Liver (tissue), 9 donors: ENCODE data around the gene CSNK1D. TPM values are rescaled to one million over a fixed set of nuclear protein-coding genes. Genes with fewer than 3 reads are reported as not detected.

ENCODE experiments used
- DNase-seq: peaks from one replicate; pipeline ENCODE4 v3.0.0-alpha.2; 2017; ENCODE audit warnings: low spot score
- H3K27ac ChIP-seq, 2 donors: one replicate each; pipeline ENCODE4 v1.7.0; 2013; ENCODE audit warnings: inconsistent platforms in 2 of 2, low read length in 2 of 2, control low read depth in 1 of 2, low read depth in 1 of 2, mild to moderate bottlenecking in 1 of 2
- H3K27me3 ChIP-seq, 4 donors: one replicate each; pipeline versions ENCODE4 v1.6.1 to v1.7.0; 2013; ENCODE audit warnings: low read length in 3 of 4, inconsistent platforms in 1 of 4, mild to moderate bottlenecking in 1 of 4, moderate library complexity in 1 of 4; ENCODE audit not compliant: control insufficient read depth in 4 of 4, insufficient read depth in 4 of 4
- H3K36me3 ChIP-seq, 4 donors: one replicate each; pipeline versions ENCODE4 v1.6.1 to v1.7.0; 2013; ENCODE audit warnings: low read length in 3 of 4, mild to moderate bottlenecking in 3 of 4, low read depth in 1 of 4, moderate library complexity in 1 of 4; ENCODE audit not compliant: control insufficient read depth in 4 of 4, insufficient read depth in 3 of 4
- H3K4me1 ChIP-seq, 4 donors: one replicate each; pipeline versions ENCODE4 v1.6.1 to v1.7.0; 2013; ENCODE audit warnings: low read length in 3 of 4, mild to moderate bottlenecking in 3 of 4, moderate library complexity in 1 of 4; ENCODE audit not compliant: control insufficient read depth in 4 of 4, insufficient read depth in 4 of 4
- H3K4me3 ChIP-seq, 3 donors: one replicate each; pipeline versions ENCODE4 v1.6.1 to v1.7.0; 2013; ENCODE audit warnings: low read length in 3 of 3, control low read depth in 1 of 3, low read depth in 1 of 3, mild to moderate bottlenecking in 1 of 3
- H3K9ac ChIP-seq, 2 donors: one replicate each; pipeline ENCODE4 v1.7.0; 2013; ENCODE audit warnings: low read length in 2 of 2, mild to moderate bottlenecking in 2 of 2, moderate library complexity in 2 of 2, control low read depth in 1 of 2, low read depth in 1 of 2
- H3K9me3 ChIP-seq, 4 donors: one replicate each; pipeline versions ENCODE4 v1.6.1 to v1.7.0; 2013; ENCODE audit warnings: low read length in 3 of 4; ENCODE audit not compliant: control insufficient read depth in 4 of 4
- EGR1 ChIP-seq, 2 donors: IDR thresholded peaks; 2 replicates each; pipeline ENCODE4 v1.6.1; 2016 to 2018; ENCODE audit warnings: antibody characterized with exemption in 2 of 2, low read depth in 2 of 2
- FOXA1 ChIP-seq: IDR thresholded peaks from 2 replicates; pipeline ENCODE4 v1.6.1; 2016; ENCODE audit warnings: antibody characterized with exemption
- FOXA2 ChIP-seq: IDR thresholded peaks from 2 replicates; pipeline ENCODE4 v1.6.1; 2016; ENCODE audit warnings: antibody characterized with exemption
- GABPA ChIP-seq, 2 donors: IDR thresholded peaks in 1 of 2; conservative IDR thresholded peaks in 1 of 2; 2 replicates each; pipeline ENCODE4 v1.6.1; 2016; ENCODE audit warnings: antibody characterized with exemption in 2 of 2, mild to moderate bottlenecking in 1 of 2, moderate library complexity in 1 of 2
- HNF4G ChIP-seq: IDR thresholded peaks from 2 replicates; pipeline ENCODE4 v1.6.1; 2016; ENCODE audit warnings: antibody characterized with exemption
- JUND ChIP-seq, 2 donors: IDR thresholded peaks; 2 replicates each; pipeline ENCODE4 v1.6.1; 2016; ENCODE audit warnings: antibody characterized with exemption in 2 of 2
- RAD21 ChIP-seq, 2 donors: IDR thresholded peaks; 2 replicates each; pipeline ENCODE4 v1.6.1; 2016; ENCODE audit warnings: antibody characterized with exemption in 2 of 2, mild to moderate bottlenecking in 2 of 2
- RXRA ChIP-seq, 2 donors: IDR thresholded peaks; 2 replicates each; pipeline ENCODE4 v1.6.1; 2017 to 2018; ENCODE audit warnings: antibody characterized with exemption in 2 of 2, mild to moderate bottlenecking in 1 of 2
- SP1 ChIP-seq: IDR thresholded peaks from 2 replicates; pipeline ENCODE4 v1.6.1; 2018; ENCODE audit warnings: antibody characterized with exemption, mild to moderate bottlenecking
- TAF1 ChIP-seq: conservative IDR thresholded peaks from 2 replicates; pipeline ENCODE4 v1.6.1; 2016; ENCODE audit warnings: antibody characterized with exemption, mild to moderate bottlenecking
- YY1 ChIP-seq: IDR thresholded peaks from 2 replicates; pipeline ENCODE4 v1.6.1; 2016; ENCODE audit warnings: antibody characterized with exemption, mild to moderate bottlenecking
- WGBS: extraction: QIAGEN DNeasy Blood & Tissue Kit; methylation state at CpG from one replicate; pipeline ENCODE4 v1.1.7; 2013; 5-methylcytosine and 5-hydroxymethylcytosine counted together
- polyA plus RNA-seq, 2 donors: library from polyadenylated mRNA; stranded (reverse) in 1 of 2; unstranded in 1 of 2; fragments of 200-250 nt in 1 of 2; fragments of >200 nt in 1 of 2; fragmentation: Nextera tagmentation in 1 of 2; extraction: Ambion mirVana in 1 of 2; gene quantifications; one replicate each; pipeline versions ENCODE4 v1.2.1 to v1.2.3, GENCODE V29; 2013 to 2015
- total RNA-seq, 2 donors: library from RNA; depleted of rRNA; stranded (reverse); fragments of >200 nt; gene quantifications; one replicate each; pipeline ENCODE4 v1.2.3, GENCODE V29; 2014
- TF ChIP-seq, protein P1 (sequence below): fragments of 150-350 bp; IDR thresholded peaks from 2 replicates; pipeline ENCODE4 v1.5.1; 2017; ENCODE audit warnings: improper control_type of control experiment, low read depth, low read length; ENCODE audit not compliant: missing input control
- TF ChIP-seq, protein P2 (sequence below): IDR thresholded peaks from 2 replicates; pipeline ENCODE4 v1.6.1; 2016; ENCODE audit warnings: antibody characterized with exemption
- TF ChIP-seq, protein P3 (sequence below): IDR thresholded peaks from 2 replicates; pipeline ENCODE4 v1.6.1; 2016; ENCODE audit warnings: antibody characterized with exemption, mild to moderate bottlenecking
- TF ChIP-seq, protein P4 (sequence below): IDR thresholded peaks from 2 replicates; pipeline ENCODE4 v1.6.1; 2016; ENCODE audit warnings: antibody characterized with exemption
- TF ChIP-seq, protein P5 (sequence below): IDR thresholded peaks from 2 replicates; pipeline ENCODE4 v1.6.1; 2016; ENCODE audit warnings: antibody characterized with exemption
- donor health status: healthy.
- donor health status: healthy.
- donor health status: healthy.
- donor health status: healthy.
- donor health status: healthy.

CSNK1D gene
- total and polyA plus RNA-seq, 4 donors = 22.0 to 49.0 (median 34.2) TPM

DNA sequence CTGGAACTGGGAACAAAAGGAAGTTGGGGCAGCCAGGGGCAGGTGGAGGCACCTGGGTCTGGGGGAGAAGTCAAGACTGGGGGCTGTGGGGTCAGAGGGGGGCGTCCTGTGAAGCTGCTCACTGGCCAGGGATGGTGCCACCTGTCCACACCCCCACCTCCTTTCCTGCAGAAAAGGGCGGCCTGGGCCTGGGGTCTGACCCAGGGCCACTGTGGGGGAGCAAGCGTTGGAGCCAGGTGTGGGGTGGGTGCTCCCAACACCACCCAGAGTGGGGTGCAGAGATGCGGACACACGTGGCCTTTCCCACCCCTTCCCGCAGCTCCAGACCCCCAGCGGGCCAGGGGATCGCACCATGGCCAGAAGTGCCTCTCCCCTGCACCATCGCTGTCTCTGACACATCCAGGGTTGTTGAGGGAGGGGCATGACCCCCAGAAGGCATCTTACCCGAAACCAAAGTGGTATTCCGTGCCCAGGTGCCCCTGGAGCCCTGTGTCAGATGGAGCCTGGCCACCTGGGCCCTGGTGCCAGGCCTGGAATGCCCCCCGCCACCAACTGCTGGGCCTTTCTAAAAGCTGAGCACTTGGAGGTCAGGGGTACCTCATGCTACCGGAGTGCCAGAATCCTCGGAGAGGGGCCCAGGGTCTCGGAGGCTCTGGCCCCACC, 47.2 kb downstream of the CSNK1D start:
- Histone ChIP-seq H3K27me3 (no peaks in the 10 kb centered on the region), H3K36me3 (no peaks in the 10 kb centered on the region), H3K9me3 (no peaks in the 10 kb centered on the region), H3K4me1 (peaks cover 0 to 10% (median 8%) of the 10 kb centered on the region in 4 donors), H3K4me3 (no peak overlapping the region), H3K9ac (no peak overlapping the region), H3K27ac (no peak overlapping the region)
- TF ChIP-seq, protein P1, sequence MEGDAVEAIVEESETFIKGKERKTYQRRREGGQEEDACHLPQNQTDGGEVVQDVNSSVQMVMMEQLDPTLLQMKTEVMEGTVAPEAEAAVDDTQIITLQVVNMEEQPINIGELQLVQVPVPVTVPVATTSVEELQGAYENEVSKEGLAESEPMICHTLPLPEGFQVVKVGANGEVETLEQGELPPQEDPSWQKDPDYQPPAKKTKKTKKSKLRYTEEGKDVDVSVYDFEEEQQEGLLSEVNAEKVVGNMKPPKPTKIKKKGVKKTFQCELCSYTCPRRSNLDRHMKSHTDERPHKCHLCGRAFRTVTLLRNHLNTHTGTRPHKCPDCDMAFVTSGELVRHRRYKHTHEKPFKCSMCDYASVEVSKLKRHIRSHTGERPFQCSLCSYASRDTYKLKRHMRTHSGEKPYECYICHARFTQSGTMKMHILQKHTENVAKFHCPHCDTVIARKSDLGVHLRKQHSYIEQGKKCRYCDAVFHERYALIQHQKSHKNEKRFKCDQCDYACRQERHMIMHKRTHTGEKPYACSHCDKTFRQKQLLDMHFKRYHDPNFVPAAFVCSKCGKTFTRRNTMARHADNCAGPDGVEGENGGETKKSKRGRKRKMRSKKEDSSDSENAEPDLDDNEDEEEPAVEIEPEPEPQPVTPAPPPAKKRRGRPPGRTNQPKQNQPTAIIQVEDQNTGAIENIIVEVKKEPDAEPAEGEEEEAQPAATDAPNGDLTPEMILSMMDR = no peak
- TF ChIP-seq HNF4G = no peak
- TF ChIP-seq SP1 = no peak
- no peak for TF ChIP-seq TAF1
- TF ChIP-seq FOXA1 = no peak
- TF ChIP-seq, protein P2, sequence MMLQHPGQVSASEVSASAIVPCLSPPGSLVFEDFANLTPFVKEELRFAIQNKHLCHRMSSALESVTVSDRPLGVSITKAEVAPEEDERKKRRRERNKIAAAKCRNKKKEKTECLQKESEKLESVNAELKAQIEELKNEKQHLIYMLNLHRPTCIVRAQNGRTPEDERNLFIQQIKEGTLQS = no peak
- no peak for TF ChIP-seq JUND (IDR thresholded peaks at IDR 0.05)
- no peak for TF ChIP-seq EGR1 (IDR thresholded peaks at IDR 0.05; ENCODE audit: low read depth in 2 of 2)
- TF ChIP-seq, protein P3, sequence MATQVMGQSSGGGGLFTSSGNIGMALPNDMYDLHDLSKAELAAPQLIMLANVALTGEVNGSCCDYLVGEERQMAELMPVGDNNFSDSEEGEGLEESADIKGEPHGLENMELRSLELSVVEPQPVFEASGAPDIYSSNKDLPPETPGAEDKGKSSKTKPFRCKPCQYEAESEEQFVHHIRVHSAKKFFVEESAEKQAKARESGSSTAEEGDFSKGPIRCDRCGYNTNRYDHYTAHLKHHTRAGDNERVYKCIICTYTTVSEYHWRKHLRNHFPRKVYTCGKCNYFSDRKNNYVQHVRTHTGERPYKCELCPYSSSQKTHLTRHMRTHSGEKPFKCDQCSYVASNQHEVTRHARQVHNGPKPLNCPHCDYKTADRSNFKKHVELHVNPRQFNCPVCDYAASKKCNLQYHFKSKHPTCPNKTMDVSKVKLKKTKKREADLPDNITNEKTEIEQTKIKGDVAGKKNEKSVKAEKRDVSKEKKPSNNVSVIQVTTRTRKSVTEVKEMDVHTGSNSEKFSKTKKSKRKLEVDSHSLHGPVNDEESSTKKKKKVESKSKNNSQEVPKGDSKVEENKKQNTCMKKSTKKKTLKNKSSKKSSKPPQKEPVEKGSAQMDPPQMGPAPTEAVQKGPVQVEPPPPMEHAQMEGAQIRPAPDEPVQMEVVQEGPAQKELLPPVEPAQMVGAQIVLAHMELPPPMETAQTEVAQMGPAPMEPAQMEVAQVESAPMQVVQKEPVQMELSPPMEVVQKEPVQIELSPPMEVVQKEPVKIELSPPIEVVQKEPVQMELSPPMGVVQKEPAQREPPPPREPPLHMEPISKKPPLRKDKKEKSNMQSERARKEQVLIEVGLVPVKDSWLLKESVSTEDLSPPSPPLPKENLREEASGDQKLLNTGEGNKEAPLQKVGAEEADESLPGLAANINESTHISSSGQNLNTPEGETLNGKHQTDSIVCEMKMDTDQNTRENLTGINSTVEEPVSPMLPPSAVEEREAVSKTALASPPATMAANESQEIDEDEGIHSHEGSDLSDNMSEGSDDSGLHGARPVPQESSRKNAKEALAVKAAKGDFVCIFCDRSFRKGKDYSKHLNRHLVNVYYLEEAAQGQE = no peak
- no peak for TF ChIP-seq YY1
- TF ChIP-seq FOXA2 = no peak
- TF ChIP-seq RXRA (IDR thresholded peaks at IDR 0.05) = no peak
- no peak for TF ChIP-seq GABPA (IDR thresholded peaks at IDR 0.05 in 1 of 2, conservative IDR thresholded peaks at IDR 0.05 in 1 of 2)
- DNase-seq = no peak
- 96% methylated on average over 15 of the region's 15 CpGs for WGBS

DNA sequence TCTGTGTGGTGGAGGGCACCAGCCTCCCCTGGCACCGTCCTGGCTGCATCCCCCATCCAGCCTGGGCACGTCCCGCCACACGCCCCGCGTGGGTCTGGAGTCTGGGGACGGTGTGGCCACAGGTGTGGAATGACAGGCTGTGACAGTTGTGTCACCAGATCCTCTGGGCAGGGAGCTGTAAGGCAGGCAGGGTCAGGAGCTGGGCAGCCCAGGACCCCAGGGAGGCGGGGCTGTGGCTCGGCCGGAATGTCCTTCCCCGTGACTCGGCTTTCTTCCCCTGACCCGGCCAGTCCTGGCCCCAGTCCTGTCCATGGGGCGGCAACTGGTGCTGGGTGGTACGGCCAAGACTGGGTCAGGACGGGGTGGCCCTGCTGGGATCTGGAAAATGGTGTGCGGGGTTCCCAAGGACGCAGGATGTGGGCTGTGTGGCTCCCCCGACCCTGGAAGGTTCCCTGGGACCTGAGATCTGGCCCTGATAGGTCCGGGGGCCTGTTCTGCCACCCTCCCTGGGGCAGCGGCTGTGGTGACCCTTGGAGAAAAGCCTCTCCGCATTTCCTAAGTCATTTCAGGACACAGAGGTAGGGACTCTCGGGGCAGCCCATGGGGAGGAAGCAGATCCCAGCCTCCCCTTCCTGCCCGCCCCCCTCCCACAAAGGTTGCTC, 48.0 kb downstream of the CSNK1D start:
- H3K27me3 ChIP-seq = no peaks in the 10 kb centered on the region
- no peak overlapping the region for H3K4me3 ChIP-seq
- H3K36me3 ChIP-seq = no peaks in the 10 kb centered on the region
- WGBS = 85% methylated on average over 24 of the region's 24 CpGs
- H3K9me3 ChIP-seq = no peaks in the 10 kb centered on the region
- no peak overlapping the region for H3K27ac ChIP-seq
- DNase-seq = no peak
- H3K4me1 ChIP-seq = peaks cover 0 to 8% (median 4%) of the 10 kb centered on the region in 4 donors
- no peak overlapping the region for H3K9ac ChIP-seq
- TF ChIP-seq, protein P4, sequence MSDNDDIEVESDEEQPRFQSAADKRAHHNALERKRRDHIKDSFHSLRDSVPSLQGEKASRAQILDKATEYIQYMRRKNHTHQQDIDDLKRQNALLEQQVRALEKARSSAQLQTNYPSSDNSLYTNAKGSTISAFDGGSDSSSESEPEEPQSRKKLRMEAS = no peak
- TF ChIP-seq RAD21 (IDR thresholded peaks at IDR 0.05) = no peak
- TF ChIP-seq, protein P1 = no peak
- no peak for TF ChIP-seq EGR1 (IDR thresholded peaks at IDR 0.05; ENCODE audit: low read depth in 2 of 2)
- no peak for TF ChIP-seq FOXA1
- TF ChIP-seq JUND (IDR thresholded peaks at IDR 0.05) = no peak
- no peak for TF ChIP-seq TAF1
- no peak for TF ChIP-seq GABPA (IDR thresholded peaks at IDR 0.05 in 1 of 2, conservative IDR thresholded peaks at IDR 0.05 in 1 of 2)
- TF ChIP-seq, protein P5, sequence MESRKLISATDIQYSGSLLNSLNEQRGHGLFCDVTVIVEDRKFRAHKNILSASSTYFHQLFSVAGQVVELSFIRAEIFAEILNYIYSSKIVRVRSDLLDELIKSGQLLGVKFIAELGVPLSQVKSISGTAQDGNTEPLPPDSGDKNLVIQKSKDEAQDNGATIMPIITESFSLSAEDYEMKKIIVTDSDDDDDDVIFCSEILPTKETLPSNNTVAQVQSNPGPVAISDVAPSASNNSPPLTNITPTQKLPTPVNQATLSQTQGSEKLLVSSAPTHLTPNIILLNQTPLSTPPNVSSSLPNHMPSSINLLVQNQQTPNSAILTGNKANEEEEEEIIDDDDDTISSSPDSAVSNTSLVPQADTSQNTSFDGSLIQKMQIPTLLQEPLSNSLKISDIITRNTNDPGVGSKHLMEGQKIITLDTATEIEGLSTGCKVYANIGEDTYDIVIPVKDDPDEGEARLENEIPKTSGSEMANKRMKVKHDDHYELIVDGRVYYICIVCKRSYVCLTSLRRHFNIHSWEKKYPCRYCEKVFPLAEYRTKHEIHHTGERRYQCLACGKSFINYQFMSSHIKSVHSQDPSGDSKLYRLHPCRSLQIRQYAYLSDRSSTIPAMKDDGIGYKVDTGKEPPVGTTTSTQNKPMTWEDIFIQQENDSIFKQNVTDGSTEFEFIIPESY = no peak
- no peak for TF ChIP-seq YY1
